GM19438 (cell line): Measurements from ENCODE around the gene TTC28.

Source experiments
- ATAC-seq: cut with Tn5 transposase; IDR thresholded peaks from one replicate; pipeline ENCODE4 v1.9.1; 2021; ENCODE audit warnings: low read depth; ENCODE audit not compliant: unreplicated experiment

Gene TTC28

GRCh38 chr22:28328756-28329155 lies 350.9 kb downstream of the TTC28 start:
- no peak for ATAC-seq

- no peak for ATAC-seq
These were observed 363.6 kb downstream of the TTC28 start for GRCh38 chr22:28316014-28316413.

DNA sequence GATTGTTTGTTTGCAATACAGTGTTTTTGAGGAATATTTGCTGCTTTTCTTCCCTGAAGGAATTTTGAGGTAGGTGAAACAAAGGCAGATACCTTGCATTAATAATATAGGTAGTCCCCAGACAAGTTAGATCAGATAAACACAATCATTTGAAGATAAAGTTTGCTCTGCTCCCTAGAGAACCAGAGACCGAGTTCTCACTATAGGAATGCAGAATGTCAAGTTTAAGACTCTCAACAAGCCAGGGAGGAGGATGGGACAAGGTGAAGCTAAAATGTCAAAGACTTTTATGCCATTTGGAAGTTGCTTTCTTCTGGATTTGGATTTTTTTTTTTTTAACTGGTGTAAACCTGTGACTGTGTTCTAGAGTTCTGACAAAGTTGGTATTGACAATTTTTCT lies 364.7 kb downstream of the TTC28 start:
- no peak for ATAC-seq

- ATAC-seq = no peak
These were observed 369.3 kb downstream of the TTC28 start for GRCh38 chr22:28310299-28310698.

GRCh38 chr22:28299753-28300152 lies 379.9 kb downstream of the TTC28 start:
- ATAC-seq = no peak

- no peak for ATAC-seq
These were observed 380.3 kb downstream of the TTC28 start for GRCh38 chr22:28299309-28299708.

- peak; percentile 77 for ATAC-seq
These were observed 382.1 kb downstream of the TTC28 start for GRCh38 chr22:28297504-28297903.

GRCh38 chr22:28296452-28296851 lies 383.2 kb downstream of the TTC28 start:
- ATAC-seq = no peak

GRCh38 chr22:28283068-28283654 lies 396.5 kb downstream of the TTC28 start:
- ATAC-seq = no peak

- ATAC-seq = no peak
These were observed 397.1 kb downstream of the TTC28 start for GRCh38 chr22:28282405-28283067.

DNA sequence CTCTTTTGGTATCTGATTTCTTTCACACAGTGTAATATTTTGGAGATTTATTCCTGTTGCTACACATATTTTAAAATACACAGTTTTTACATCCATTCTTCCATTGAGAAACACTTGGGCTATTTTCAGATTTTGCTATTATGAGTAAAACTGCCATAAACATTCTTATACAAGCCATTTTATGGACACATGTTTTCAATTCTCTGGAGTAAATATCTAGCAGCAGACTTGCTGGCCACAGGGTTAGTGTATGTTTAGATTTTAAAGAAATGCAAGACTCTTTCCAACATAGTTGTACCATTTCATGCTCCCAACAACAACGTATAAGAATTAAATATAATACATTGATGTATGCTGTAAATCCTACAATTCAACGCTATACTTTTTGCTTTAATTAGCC lies 399.8 kb downstream of the TTC28 start:
- ATAC-seq = no peak

GRCh38 chr22:28269277-28269676 lies 410.4 kb downstream of the TTC28 start:
- no peak for ATAC-seq

DNA sequence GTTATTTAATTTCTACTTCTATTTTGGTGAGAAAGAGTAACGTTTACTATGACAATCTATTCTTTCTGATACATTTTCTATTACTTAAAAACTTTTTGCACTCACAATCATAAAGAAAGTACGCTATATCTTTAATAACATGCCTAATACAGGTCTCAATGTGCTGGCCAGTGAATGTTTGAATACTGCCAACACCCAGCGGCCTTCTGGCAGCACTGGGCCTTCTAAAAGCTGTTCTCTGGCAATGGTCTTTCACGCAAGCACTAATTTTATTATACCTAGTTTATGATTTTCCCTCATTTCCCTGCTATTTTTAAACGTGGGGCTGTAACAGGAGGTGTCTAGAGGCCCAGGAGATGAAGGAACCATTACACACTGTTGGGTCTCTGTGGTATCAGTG lies 410.8 kb downstream of the TTC28 start:
- ATAC-seq = no peak

GRCh38 chr22:28268171-28268570 lies 411.5 kb downstream of the TTC28 start:
- no peak for ATAC-seq

GRCh38 chr22:28260619-28261018 lies 419.0 kb downstream of the TTC28 start:
- no peak for ATAC-seq

GRCh38 chr22:28259774-28260312 lies 419.8 kb downstream of the TTC28 start:
- ATAC-seq = no peak

DNA sequence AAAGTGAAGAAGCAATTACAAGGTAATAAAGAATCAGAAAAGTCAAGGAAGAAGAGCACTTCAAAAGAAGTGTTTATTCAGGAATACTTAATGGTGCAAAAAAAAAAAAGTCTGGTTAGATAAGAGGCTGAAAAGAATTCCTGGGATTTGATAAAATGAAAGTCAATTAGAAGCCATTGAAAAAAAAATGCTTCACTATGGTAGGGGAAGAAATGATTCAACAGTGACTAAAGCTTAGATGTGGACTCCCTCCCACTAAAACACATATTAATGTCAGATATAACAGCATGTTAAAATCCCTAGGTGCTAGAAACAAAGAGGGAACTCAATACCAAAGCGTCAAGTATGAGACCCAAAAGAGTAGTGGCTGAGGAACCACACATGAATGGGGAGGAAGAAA lies 425.2 kb downstream of the TTC28 start:
- ATAC-seq = no peak

DNA sequence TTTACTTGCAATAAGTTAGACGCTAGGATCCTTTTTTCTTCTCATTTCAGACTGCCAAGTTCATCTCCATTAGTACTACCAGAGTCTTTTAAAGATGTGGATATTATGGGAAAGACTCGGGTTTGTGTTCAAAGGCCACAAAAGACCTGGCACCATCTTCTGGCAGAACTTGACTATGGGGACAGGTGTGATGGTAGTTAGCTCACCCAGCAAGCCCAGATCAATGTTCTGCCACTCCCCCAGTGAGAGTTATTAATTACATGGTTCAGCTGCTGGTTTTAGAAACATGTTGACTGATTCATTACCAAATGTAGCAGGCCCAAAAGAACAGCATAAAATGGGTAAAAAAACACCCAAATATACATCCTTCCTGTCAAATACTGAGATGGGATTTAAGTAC lies 427.1 kb downstream of the TTC28 start:
- ATAC-seq = no peak

GRCh38 chr22:28250036-28250695 lies 429.5 kb downstream of the TTC28 start:
- no peak for ATAC-seq

GRCh38 chr22:28249402-28249801 lies 430.2 kb downstream of the TTC28 start:
- no peak for ATAC-seq

GRCh38 chr22:28247667-28248363 lies 431.8 kb downstream of the TTC28 start:
- no peak for ATAC-seq
